Lung (tissue), 12 donors: ENCODE results near the gene ECHDC1. TPM values are rescaled to one million over a fixed set of nuclear protein-coding genes. Genes with fewer than 3 reads are reported as not detected.
"Not testable (repeated sequence)": the region's sequence is repeated elsewhere in the genome, so short reads cannot be mapped to it uniquely, and the experiment has no call there.

Experiments used
- ATAC-seq: fragments of 200-7000 bp; cut with Tn5 transposase; one replicate; pipeline ENCODE4 v1.9.1; 2020; ENCODE audit warnings: moderate number of reproducible peaks; ENCODE audit not compliant: insufficient read depth, low FRiP score
- DNase-seq, 3 donors: peaks; one replicate each; pipeline ENCODE4 v3.0.0-alpha.2; 2013 to 2017
- H3K27ac ChIP-seq, 2 donors: one replicate each; pipeline ENCODE4 v1.5.1; 2013; ENCODE audit warnings: mild to moderate bottlenecking in 2 of 2, moderate library complexity in 2 of 2, control low read depth in 1 of 2, inconsistent platforms in 1 of 2, low read depth in 1 of 2, low read length in 1 of 2
- H3K27me3 ChIP-seq, 3 donors: one replicate each; pipeline ENCODE4 v1.5.1; 2013; ENCODE audit warnings: low read length in 2 of 3; ENCODE audit not compliant: control insufficient read depth in 3 of 3, insufficient read depth in 3 of 3
- H3K36me3 ChIP-seq, 4 donors: one replicate each; pipeline ENCODE4 v1.5.1; 2013; ENCODE audit warnings: low read length in 4 of 4, mild to moderate bottlenecking in 1 of 4, moderate library complexity in 1 of 4; ENCODE audit not compliant: control insufficient read depth in 4 of 4, insufficient read depth in 4 of 4
- H3K4me1 ChIP-seq, 5 donors: one replicate each; pipeline ENCODE4 v1.5.1; 2013; ENCODE audit warnings: low read length in 5 of 5, mild to moderate bottlenecking in 2 of 5, moderate library complexity in 1 of 5; ENCODE audit not compliant: control insufficient read depth in 5 of 5, insufficient read depth in 5 of 5
- H3K4me3 ChIP-seq: one replicate; pipeline ENCODE4 v1.5.1; 2013; ENCODE audit warnings: mild to moderate bottlenecking, control low read depth, moderate library complexity
- H3K9ac ChIP-seq, 2 donors: one replicate each; pipeline ENCODE4 v1.5.1; 2013; ENCODE audit warnings: low read length in 2 of 2, control low read depth in 1 of 2; ENCODE audit not compliant: insufficient read depth in 1 of 2
- H3K9me3 ChIP-seq, 4 donors: one replicate each; pipeline ENCODE4 v1.5.1; 2013; ENCODE audit warnings: low read length in 3 of 4, mild to moderate bottlenecking in 1 of 4, moderate library complexity in 1 of 4; ENCODE audit not compliant: control insufficient read depth in 4 of 4, insufficient read depth in 3 of 4
- WGBS, 2 donors: extraction: QIAGEN DNeasy Blood & Tissue Kit; methylation state at CpG; one replicate each; pipeline ENCODE4 v1.1.7; 2013; 5-methylcytosine and 5-hydroxymethylcytosine counted together
- polyA plus RNA-seq, 2 donors: library from polyadenylated mRNA; stranded (reverse); fragments of 200-250 nt; gene quantifications; one replicate each; pipeline ENCODE4 v1.2.1, GENCODE V29; 2013
- total RNA-seq, 2 donors: library from RNA; depleted of rRNA in 1 of 2; stranded (reverse); fragments of >200 nt in 1 of 2; gene quantifications; one replicate each; pipeline ENCODE4 v1.2.1, GENCODE V29; 2014 to 2021
- TF ChIP-seq, protein P1 (sequence below): IDR thresholded peaks from 2 replicates; pipeline ENCODE4 v1.5.1; 2012; ENCODE audit warnings: mild to moderate bottlenecking; ENCODE audit errors: control extremely low read depth, extremely low read depth
- donor health status: control.
- donor health status: control.
- donor health status: Bipolar disorder and iron deficiency.
- donor health status: healthy.
- donor health status: DM: yes; HTN: yes; CAD: no.

The ECHDC1 gene
- total and polyA plus RNA-seq, 4 donors, result 56.5 to 119 (median 81.4) TPM

DNA sequence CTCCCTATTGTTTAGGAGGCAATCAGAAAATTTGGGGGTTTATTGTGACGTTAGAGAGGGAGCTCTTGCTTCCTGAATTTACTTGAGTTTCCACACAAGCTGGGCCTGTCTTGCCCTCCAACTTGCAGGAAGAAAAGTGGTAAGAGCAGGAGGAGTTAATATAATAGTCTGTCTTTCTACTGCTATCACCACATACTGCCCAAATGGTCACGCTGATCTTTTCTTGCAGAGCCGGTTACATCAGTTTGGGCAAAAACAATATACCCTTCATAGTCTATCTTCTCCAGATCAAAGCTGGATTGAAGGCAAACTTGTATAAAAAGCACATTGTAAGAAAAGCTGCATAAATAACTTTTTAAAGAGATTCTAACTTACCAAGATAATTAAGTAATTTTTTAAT, 46.3 kb upstream of the ECHDC1 start:
- H3K9ac ChIP-seq, result no peak overlapping the region
- DNase-seq (no peak), ATAC-seq (no peak)
- H3K4me3 ChIP-seq, result no peak overlapping the region
- TF ChIP-seq, protein P1, sequence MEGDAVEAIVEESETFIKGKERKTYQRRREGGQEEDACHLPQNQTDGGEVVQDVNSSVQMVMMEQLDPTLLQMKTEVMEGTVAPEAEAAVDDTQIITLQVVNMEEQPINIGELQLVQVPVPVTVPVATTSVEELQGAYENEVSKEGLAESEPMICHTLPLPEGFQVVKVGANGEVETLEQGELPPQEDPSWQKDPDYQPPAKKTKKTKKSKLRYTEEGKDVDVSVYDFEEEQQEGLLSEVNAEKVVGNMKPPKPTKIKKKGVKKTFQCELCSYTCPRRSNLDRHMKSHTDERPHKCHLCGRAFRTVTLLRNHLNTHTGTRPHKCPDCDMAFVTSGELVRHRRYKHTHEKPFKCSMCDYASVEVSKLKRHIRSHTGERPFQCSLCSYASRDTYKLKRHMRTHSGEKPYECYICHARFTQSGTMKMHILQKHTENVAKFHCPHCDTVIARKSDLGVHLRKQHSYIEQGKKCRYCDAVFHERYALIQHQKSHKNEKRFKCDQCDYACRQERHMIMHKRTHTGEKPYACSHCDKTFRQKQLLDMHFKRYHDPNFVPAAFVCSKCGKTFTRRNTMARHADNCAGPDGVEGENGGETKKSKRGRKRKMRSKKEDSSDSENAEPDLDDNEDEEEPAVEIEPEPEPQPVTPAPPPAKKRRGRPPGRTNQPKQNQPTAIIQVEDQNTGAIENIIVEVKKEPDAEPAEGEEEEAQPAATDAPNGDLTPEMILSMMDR, result no peak
- H3K27me3 ChIP-seq, result no peaks in the 10 kb centered on the region
- peaks cover 0 to 1% (median 0%) of the 10 kb centered on the region in 4 donors for H3K36me3 ChIP-seq
- WGBS, 2 donors, result 87% methylated on average over 3 of the region's 3 CpGs
- no peaks in the 10 kb centered on the region for H3K9me3 ChIP-seq
- peaks cover 0 to 12% (median 3%) of the 10 kb centered on the region in 5 donors for H3K4me1 ChIP-seq
- H3K27ac ChIP-seq, result no peak overlapping the region

DNA sequence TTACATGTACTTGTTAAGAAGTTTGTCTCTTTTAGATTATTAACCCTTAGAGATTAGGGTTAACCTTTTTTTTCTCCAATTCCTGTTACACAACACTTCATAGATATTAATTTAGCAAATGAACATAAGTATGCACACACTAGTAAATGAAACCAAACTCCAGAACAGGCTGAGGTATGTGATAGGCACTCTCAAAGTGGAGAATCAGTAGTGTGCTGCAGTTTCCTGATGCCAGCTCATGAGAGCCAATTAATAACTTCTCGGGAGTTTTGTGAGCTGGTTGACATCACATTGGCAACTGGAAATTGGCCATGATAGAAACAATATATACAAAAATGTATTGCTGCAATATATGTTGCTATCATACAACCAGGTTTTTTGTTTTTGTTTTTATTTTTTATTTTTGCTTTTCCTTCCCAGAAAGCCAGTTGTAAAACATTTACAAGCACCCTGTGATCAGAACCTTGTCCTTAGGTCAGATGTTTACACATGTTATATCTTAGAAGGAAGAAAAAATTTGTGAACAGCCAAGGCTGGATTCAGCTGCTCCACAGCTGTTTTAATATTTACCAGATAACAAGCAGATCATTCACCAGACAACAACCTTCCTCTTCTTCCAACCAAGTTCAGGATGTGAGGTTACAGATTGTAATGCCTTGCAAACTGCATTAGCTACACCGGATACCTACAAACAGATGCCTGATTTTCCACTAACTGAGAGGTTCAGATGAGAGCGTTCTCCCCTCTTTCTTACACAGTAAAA, 42.4 kb upstream of the ECHDC1 start:
- 71 to 81% methylated on average over 3 of the region's 3 CpGs for WGBS, 2 donors
- Histone ChIP-seq H3K27ac (no peak overlapping the region), H3K36me3 (no peaks in the 10 kb centered on the region), H3K27me3 (no peaks in the 10 kb centered on the region), H3K9me3 (no peaks in the 10 kb centered on the region), H3K4me1 (peaks cover 0 to 8% (median 3%) of the 10 kb centered on the region in 5 donors), H3K4me3 (no peak overlapping the region), H3K9ac (no peak overlapping the region)
- DNase-seq (peak; percentile 49 to 86 (median 83)), ATAC-seq (no peak)
- TF ChIP-seq, protein P1, result no peak

DNA sequence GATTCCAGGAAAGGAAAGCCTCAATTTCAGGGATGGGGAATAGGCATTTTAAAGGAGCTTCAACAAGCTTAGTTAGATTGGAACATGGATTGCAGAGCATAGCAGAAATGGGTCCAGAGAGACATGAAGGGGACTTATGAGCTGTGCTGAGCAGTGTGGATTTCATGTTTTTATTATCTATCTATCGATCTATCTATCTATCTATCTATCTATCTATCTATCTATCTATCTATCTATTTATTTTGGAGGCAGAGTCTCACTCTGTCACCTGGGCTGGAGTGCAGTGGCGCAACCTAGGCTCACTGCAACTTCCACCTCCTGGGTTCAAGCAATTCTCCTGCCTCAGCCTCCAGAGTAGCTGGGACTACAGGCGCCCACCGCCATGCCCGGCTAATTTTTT, 41.4 kb upstream of the ECHDC1 start:
- H3K9ac ChIP-seq, H3K27ac ChIP-seq, H3K36me3 ChIP-seq, DNase-seq, ATAC-seq, H3K27me3 ChIP-seq, H3K9me3 ChIP-seq, H3K4me1 ChIP-seq, H3K4me3 ChIP-seq: not testable (repeated sequence)
- 97% methylated on average over 5 of the region's 5 CpGs for WGBS, 2 donors

DNA sequence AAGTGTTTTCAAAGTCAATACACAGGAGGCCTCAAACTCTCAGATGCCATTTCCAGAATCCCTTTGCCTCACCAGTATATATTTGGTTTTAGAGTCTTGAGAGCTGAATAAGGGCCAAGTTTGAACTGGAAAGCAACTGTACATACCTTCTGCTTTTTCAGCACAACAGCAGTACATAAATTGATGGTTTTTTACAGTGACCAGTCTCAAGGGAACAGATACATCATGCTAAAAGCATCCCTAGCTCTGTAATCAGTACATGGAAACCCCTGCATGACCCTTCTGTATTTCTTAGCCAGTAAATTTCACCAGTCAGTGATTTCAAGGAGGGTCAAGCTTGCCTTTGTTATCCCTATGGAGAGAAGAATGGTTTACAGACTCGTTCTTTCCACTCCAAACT, 40.6 kb upstream of the ECHDC1 start:
- DNase-seq (no peak), ATAC-seq (no peak)
- peaks cover 0 to 8% (median 0%) of the 10 kb centered on the region in 5 donors for H3K4me1 ChIP-seq
- H3K27ac ChIP-seq, result no peak overlapping the region
- 80 to 84% methylated on average over 1 of the region's 1 CpG for WGBS, 2 donors
- H3K9ac ChIP-seq, result no peak overlapping the region
- H3K36me3 ChIP-seq, result no peaks in the 10 kb centered on the region
- H3K27me3 ChIP-seq, result no peaks in the 10 kb centered on the region
- no peaks in the 10 kb centered on the region for H3K9me3 ChIP-seq
- no peak overlapping the region for H3K4me3 ChIP-seq
- TF ChIP-seq, protein P1, result no peak
